Measurements from ENCODE around the gene DKK3.

Gene DKK3

GRCh38 chr11:12029738-12030363 is 21.4 kb upstream of the DKK3 start:
- no peak for DNase-seq

- DNase-seq = no peak
Measured at GRCh38 chr11:12029119-12029518, 20.7 kb upstream of the DKK3 start.

GRCh38 chr11:12028303-12028702 is 19.9 kb upstream of the DKK3 start:
- DNase-seq = no peak

- no peak for DNase-seq
Measured at GRCh38 chr11:12026331-12027211, 18.1 kb upstream of the DKK3 start.

GRCh38 chr11:12024254-12024926 is 16.0 kb upstream of the DKK3 start:
- DNase-seq = no peak

- DNase-seq = no peak
Measured at GRCh38 chr11:12023015-12023414, 14.6 kb upstream of the DKK3 start.

GRCh38 chr11:12020546-12020945 is 12.1 kb upstream of the DKK3 start:
- DNase-seq = no peak

GRCh38 chr11:12019866-12020416 is 11.5 kb upstream of the DKK3 start:
- no peak for DNase-seq

- no peak for DNase-seq
Measured at GRCh38 chr11:12019337-12019736, 10.9 kb upstream of the DKK3 start.

GRCh38 chr11:12017865-12018453 is 9.5 kb upstream of the DKK3 start:
- no peak for DNase-seq

GRCh38 chr11:12017243-12017678 is 8.8 kb upstream of the DKK3 start:
- no peak for DNase-seq

- DNase-seq = no peak
Measured at GRCh38 chr11:12016246-12016645, 7.8 kb upstream of the DKK3 start.

GRCh38 chr11:12015486-12015885 is 7.1 kb upstream of the DKK3 start:
- no peak for DNase-seq

GRCh38 chr11:12013781-12014180 is 5.4 kb upstream of the DKK3 start:
- no peak for DNase-seq

GRCh38 chr11:12009617-12010321 is 1.3 kb upstream of the DKK3 start:
- no peak for DNase-seq

GRCh38 chr11:12008790-12009616 is 577 bp upstream of the DKK3 start:
- DNase-seq = no peak

- no peak for DNase-seq
Measured at GRCh38 chr11:12007230-12007593, 1.2 kb downstream of the DKK3 start.

GRCh38 chr11:12006552-12007229 is 1.7 kb downstream of the DKK3 start:
- DNase-seq = no peak

GRCh38 chr11:12005476-12005875 is 3.0 kb downstream of the DKK3 start:
- DNase-seq = no peak

- no peak for DNase-seq
Measured at GRCh38 chr11:12005061-12005460, 3.4 kb downstream of the DKK3 start.

- DNase-seq = no peak
Measured at GRCh38 chr11:12003815-12004214, 4.6 kb downstream of the DKK3 start.
